Measurements from ENCODE around the gene DTHD1. TPM values are rescaled to one million over a fixed set of nuclear protein-coding genes. Genes with fewer than 3 reads are reported as not detected.

DTHD1 gene
- total RNA-seq, 1 donor from 2014 or later, result not detected

- DNase-seq (ENCODE audit: low read depth in 2 of 2), result no peak
Observed at GRCh38 chr4:36343501-36344175, 62.2 kb downstream of the DTHD1 start.

- no peak for DNase-seq (ENCODE audit: low read depth in 2 of 2)
Observed at GRCh38 chr4:36348403-36348938, 67.1 kb downstream of the DTHD1 start.

GRCh38 chr4:36349938-36350549 lies 68.6 kb downstream of the DTHD1 start:
- DNase-seq (ENCODE audit: low read depth in 2 of 2), result no peak

- DNase-seq (ENCODE audit: low read depth in 2 of 2), result peak; percentile 23 to 48
Observed at GRCh38 chr4:36351082-36351666, 69.8 kb downstream of the DTHD1 start.

GRCh38 chr4:36353998-36354397 lies 72.6 kb downstream of the DTHD1 start:
- DNase-seq (ENCODE audit: low read depth in 2 of 2), result no peak

- no peak for DNase-seq (ENCODE audit: low read depth in 2 of 2)
Observed at GRCh38 chr4:36358173-36358572, 76.8 kb downstream of the DTHD1 start.

GRCh38 chr4:36360755-36361154 lies 79.3 kb downstream of the DTHD1 start:
- no peak for DNase-seq (ENCODE audit: low read depth in 2 of 2)

- no peak for DNase-seq (ENCODE audit: low read depth in 2 of 2)
Observed at GRCh38 chr4:36363024-36363423, 81.6 kb downstream of the DTHD1 start.

GRCh38 chr4:36374836-36375511 lies 93.6 kb downstream of the DTHD1 start:
- DNase-seq (ENCODE audit: low read depth in 2 of 2), result no peak

GRCh38 chr4:36385951-36386571 lies 104.6 kb downstream of the DTHD1 start:
- no peak for DNase-seq (ENCODE audit: low read depth in 2 of 2)

GRCh38 chr4:36386691-36387090 lies 105.3 kb downstream of the DTHD1 start:
- no peak for DNase-seq (ENCODE audit: low read depth in 2 of 2)

- no peak for DNase-seq (ENCODE audit: low read depth in 2 of 2)
Observed at GRCh38 chr4:36388710-36389109, 107.3 kb downstream of the DTHD1 start.

GRCh38 chr4:36391411-36391810 lies 110.0 kb downstream of the DTHD1 start:
- no peak for DNase-seq (ENCODE audit: low read depth in 2 of 2)

GRCh38 chr4:36392024-36392423 lies 110.6 kb downstream of the DTHD1 start:
- no peak for DNase-seq (ENCODE audit: low read depth in 2 of 2)

- DNase-seq (ENCODE audit: low read depth in 2 of 2), result no peak
Observed at GRCh38 chr4:36392916-36393315, 111.5 kb downstream of the DTHD1 start.

Other genes starting within 250 kb of the DTHD1 start
- under 0.01 and 0.40 TPM in 2 replicates for gene ARAP2, start 37.1 kb upstream of the DTHD1 start, total RNA-seq

Measured in lung microvascular endothelial cell (primary cell).